Gastrocnemius medialis (tissue), 4 donors: Measurements from ENCODE around the gene ALK.

Source experiments
- CTCF ChIP-seq, 5 experiments: fragments of 450-650 bp in 3 of 5; fragments of 200-600 bp in 2 of 5; sonication (generic) in 2 of 5; IDR thresholded peaks in 4 of 5; conservative IDR thresholded peaks in 1 of 5; 1 replicate in 4 of 5; 2 replicates in 1 of 5; pipeline ENCODE4 v1.5.1; 2016 to 2019; ENCODE audit warnings: antibody characterized with exemption in 5 of 5, mild to moderate bottlenecking in 3 of 5, moderate library complexity in 3 of 5
- POLR2A ChIP-seq, 2 donors: fragments of 450-650 bp; IDR thresholded peaks; one replicate each; pipeline ENCODE4 v1.6.1; 2017; ENCODE audit warnings: antibody characterized with exemption in 2 of 2, mild to moderate bottlenecking in 2 of 2, moderate library complexity in 2 of 2

- TF ChIP-seq CTCF (IDR thresholded peaks at IDR 0.05 in 4 of 5, conservative IDR thresholded peaks at IDR 0.05 in 1 of 5) (no peak), POLR2A (IDR thresholded peaks at IDR 0.05) (no peak)
Measured at GRCh38 chr2:29705616-29706015, 215.8 kb downstream of the ALK start.
